HG03095 (cell line): ENCODE measurements around the gene CEACAM7.
"Not testable (repeated sequence)": the region's sequence is repeated elsewhere in the genome, so short reads cannot be mapped to it uniquely, and the experiment has no call there.

Experiments
- ATAC-seq: cut with Tn5 transposase; IDR thresholded peaks from one replicate; pipeline ENCODE4 v1.9.1; 2021; ENCODE audit warnings: moderate library complexity; ENCODE audit not compliant: unreplicated experiment

CEACAM7 gene

GRCh38 chr19:41688098-41688497, at the start of gene CEACAM7:
Gene CEACAM7, minus strand, starts transcription at chr19:41688270. Its CDS starts 105 bp downstream, at chr19:41688165.
- ATAC-seq: no peak

GRCh38 chr19:41735071-41735600, 47.1 kb upstream of the CEACAM7 start:
- no peak for ATAC-seq

- ATAC-seq: no peak
Observed at GRCh38 chr19:41734585-41734984, 46.5 kb upstream of the CEACAM7 start.

GRCh38 chr19:41734156-41734555, 46.1 kb upstream of the CEACAM7 start:
- ATAC-seq: no peak

GRCh38 chr19:41726493-41726892, 38.4 kb upstream of the CEACAM7 start:
- no peak for ATAC-seq

GRCh38 chr19:41720103-41720502, 32.0 kb upstream of the CEACAM7 start:
- no peak for ATAC-seq

- ATAC-seq: no peak
Observed at GRCh38 chr19:41718761-41719160, 30.7 kb upstream of the CEACAM7 start.

GRCh38 chr19:41714598-41714997, 26.5 kb upstream of the CEACAM7 start:
- ATAC-seq: no peak

GRCh38 chr19:41711376-41712261, 23.5 kb upstream of the CEACAM7 start:
- no peak for ATAC-seq

GRCh38 chr19:41709951-41710645, 22.0 kb upstream of the CEACAM7 start:
- no peak for ATAC-seq

GRCh38 chr19:41709516-41709915, 21.4 kb upstream of the CEACAM7 start:
- ATAC-seq: not testable (repeated sequence)

- ATAC-seq: no peak
Observed at GRCh38 chr19:41708481-41708880, 20.4 kb upstream of the CEACAM7 start, which contains the start of gene CEACAM5. Gene CEACAM5, plus strand, starts transcription at chr19:41708626. Its CDS starts 106 bp downstream, at chr19:41708732.

GRCh38 chr19:41707871-41708371, 19.9 kb upstream of the CEACAM7 start:
- ATAC-seq: no peak

GRCh38 chr19:41707502-41707812, 19.4 kb upstream of the CEACAM7 start:
- ATAC-seq: no peak

GRCh38 chr19:41706741-41707501, 18.9 kb upstream of the CEACAM7 start:
- ATAC-seq: no peak

- ATAC-seq: no peak
Observed at GRCh38 chr19:41705393-41706174, 17.5 kb upstream of the CEACAM7 start.

GRCh38 chr19:41703602-41704293, 15.7 kb upstream of the CEACAM7 start:
- no peak for ATAC-seq

GRCh38 chr19:41702171-41702651, 14.1 kb upstream of the CEACAM7 start:
- ATAC-seq: no peak

- no peak for ATAC-seq
Observed at GRCh38 chr19:41701401-41702075, 13.5 kb upstream of the CEACAM7 start.
